Fibroblast of lung (primary cell): ENCODE results near the gene NBPF12.
"Not testable (repeated sequence)": the region's sequence is repeated elsewhere in the genome, so short reads cannot be mapped to it uniquely, and the experiment has no call there.

ENCODE experiments used
- EZH2 ChIP-seq: IDR thresholded peaks from 2 replicates; pipeline ENCODE4 v1.5.1; 2012; ENCODE audit warnings: low read length, control low read depth, mild to moderate bottlenecking; ENCODE audit errors: missing control alignments
- TF ChIP-seq, protein P1 (sequence below), 2 donors: IDR thresholded peaks in 1 of 2; conservative IDR thresholded peaks in 1 of 2; 1 replicate in 1 of 2; 2 replicates in 1 of 2; pipeline ENCODE4 v1.5.1; 2011 to 2012; ENCODE audit warnings: low read length in 2 of 2, control low read depth in 1 of 2, inconsistent platforms in 1 of 2, low read depth in 1 of 2, mild to moderate bottlenecking in 1 of 2

DNA sequence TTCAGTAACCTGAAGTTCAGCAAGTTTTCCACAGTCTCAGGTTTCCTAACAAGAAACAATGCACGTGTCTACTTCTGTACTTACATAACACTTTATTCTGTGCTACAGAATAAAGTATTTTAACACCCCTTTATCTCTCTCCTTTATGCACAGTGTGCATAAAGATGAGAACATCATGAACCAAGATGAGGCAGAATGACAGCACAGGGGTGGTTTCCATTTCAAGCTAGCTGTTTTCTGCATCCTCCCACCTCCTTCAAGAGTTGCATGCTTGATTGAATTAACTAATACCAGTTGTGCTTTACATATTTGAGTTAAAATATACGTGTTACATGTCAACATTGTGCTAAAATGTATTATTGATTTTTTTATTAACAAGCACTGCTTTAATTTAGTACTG, 14.0 kb upstream of the NBPF12 start:
- TF ChIP-seq, protein P1, sequence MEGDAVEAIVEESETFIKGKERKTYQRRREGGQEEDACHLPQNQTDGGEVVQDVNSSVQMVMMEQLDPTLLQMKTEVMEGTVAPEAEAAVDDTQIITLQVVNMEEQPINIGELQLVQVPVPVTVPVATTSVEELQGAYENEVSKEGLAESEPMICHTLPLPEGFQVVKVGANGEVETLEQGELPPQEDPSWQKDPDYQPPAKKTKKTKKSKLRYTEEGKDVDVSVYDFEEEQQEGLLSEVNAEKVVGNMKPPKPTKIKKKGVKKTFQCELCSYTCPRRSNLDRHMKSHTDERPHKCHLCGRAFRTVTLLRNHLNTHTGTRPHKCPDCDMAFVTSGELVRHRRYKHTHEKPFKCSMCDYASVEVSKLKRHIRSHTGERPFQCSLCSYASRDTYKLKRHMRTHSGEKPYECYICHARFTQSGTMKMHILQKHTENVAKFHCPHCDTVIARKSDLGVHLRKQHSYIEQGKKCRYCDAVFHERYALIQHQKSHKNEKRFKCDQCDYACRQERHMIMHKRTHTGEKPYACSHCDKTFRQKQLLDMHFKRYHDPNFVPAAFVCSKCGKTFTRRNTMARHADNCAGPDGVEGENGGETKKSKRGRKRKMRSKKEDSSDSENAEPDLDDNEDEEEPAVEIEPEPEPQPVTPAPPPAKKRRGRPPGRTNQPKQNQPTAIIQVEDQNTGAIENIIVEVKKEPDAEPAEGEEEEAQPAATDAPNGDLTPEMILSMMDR (conservative IDR thresholded peaks at IDR 0.05 in 1 of 2, IDR thresholded peaks at IDR 0.05 in 1 of 2; ENCODE audit: low read depth in 1 of 2, low read length in 2 of 2), result not testable (repeated sequence)
- not testable (repeated sequence) for TF ChIP-seq EZH2
